AG08396 (cell line): ENCODE measurements around the gene MIA2.
"Not testable (repeated sequence)": the region's sequence is repeated elsewhere in the genome, so short reads cannot be mapped to it uniquely, and the experiment has no call there.

ENCODE experiments used
- DNase-seq: peaks from one replicate; pipeline ENCODE4 v3.0.0; 2012; ENCODE audit warnings: low spot score, mixed read lengths

The MIA2 gene

GRCh38 chr14:39233680-39234326, at the start of gene MIA2:
TSS of gene MIA2 (plus strand) at chr14:39233915. CDS start at chr14:39234115, 200 bp downstream.
- no peak for DNase-seq

DNA sequence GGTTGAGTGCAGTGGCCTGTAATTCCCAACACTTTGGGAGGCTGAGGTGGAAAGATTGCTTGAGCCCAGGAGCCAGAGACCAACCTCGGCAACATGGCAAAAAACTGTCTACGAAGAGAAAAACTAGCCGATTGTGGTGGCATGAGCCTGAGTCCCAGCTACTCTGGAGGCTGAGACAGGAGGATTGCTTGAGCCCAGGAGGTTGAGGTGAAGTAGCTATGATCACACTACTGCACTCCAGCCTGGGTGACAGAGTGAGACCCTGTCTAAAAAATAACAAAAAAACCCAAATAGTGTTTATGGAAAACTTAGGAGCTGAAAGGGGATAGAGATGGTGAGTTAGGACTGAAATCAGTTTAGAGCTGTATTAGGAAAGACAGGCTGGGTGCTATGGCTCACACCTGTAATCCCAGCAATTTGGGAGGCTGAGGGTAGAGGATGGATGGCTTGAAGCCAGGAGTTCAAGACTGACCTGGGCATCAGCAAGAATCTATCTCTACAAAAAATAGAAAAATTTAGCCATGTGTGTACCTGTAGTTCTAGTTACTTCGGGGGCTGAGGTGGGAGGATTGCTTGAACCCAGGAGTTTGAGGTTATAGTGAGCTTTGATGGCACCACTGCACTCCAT, 49.0 kb upstream of the MIA2 start:
- no peak for DNase-seq

- DNase-seq: no peak
Observed at GRCh38 chr14:39185256-39186049, 48.3 kb upstream of the MIA2 start.

DNA sequence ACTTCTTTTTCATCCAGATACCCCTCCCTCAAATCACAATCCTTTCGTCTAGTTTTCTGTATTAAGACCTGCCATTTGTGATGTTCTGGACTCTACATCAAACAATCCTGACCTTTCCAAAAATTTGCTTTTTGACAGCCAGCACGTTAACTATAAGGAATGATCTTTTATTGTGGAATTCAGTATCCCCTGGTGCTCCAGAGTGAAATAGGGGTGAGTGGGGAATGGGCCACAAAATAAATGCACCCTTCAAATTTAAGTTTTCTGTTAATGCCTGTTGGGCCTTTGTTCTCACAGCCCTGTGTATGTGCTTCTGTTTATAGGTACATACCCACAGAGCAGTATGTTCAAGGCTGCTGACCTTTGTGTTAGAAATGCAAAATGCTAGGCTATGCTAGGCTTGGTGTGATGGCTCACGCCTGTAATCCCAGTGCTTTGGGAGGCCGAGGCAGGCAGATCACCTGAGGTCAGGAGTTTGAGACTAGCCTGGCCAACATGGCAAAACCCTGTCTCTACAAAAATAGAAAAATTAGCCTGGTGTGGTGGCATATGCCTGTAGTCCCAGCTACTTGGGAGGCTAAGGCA, 46.7 kb upstream of the MIA2 start:
- DNase-seq: no peak

DNA sequence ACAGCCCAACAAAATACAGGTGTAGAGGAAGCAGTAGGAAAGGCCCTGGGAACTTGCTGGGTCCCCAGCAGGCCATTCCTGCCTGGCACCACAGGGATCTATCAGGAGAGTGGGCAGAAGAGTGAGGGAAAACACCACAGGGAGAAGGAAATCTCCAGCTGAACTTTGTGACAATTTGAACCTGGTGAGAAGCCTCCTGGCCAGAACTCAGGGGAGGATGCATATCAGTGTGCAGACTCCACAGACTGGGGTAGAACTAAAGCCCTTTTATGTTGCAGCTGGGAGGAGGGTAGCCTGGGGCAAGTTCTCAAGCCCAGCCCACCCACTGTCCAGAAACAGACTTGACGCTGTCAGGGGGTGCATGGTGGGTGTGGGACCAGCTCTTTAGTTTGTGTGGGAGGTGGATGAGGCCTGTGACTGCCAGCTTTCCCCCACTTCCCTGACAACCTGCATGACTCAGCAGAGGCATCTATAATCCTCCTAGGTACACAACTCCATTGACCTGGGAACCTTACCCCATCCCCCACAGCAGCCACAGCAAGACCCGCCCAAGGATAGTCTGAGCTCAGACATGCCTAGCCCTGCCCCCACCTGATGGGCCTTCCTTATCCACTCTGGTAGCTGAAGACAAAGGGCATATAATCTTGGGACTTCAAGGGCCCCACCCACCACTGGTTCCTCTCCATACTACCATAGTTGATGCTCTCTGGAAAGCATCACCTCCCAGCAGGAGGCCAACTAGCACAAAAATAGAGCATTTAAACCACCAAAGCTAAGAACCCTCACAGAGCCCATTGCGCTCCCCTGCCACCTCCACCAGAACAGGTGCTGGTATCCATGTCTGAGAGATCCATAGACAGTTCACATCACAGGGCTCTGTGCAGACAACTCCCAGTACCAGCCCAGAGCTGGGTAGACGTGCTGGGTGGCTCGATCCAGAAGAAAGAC, 29.8 kb upstream of the MIA2 start:
- DNase-seq: no peak

- DNase-seq: not testable (repeated sequence)
Observed at GRCh38 chr14:39207430-39207829, 26.3 kb upstream of the MIA2 start.

GRCh38 chr14:39211109-39211741, 22.5 kb upstream of the MIA2 start:
- no peak for DNase-seq

DNA sequence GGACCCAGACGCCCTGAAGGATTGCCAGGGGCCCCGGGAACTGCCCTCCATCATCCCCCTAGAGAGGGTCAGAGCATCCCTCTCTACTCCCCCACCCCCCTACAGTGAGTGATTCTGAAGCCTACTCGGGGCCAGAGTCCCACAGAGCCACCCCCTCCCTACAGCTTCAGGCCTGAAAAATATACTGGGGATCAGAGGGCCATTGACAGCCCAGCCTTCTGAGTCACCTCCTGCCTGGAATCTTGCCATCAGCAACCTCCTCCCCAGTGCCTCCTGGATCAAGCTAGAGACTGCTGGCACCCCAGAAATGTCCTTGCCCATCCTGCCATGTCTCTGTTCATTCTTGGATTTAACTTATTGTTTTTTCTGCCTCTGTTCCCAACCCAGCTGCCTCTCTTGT, 21.7 kb upstream of the MIA2 start:
- no peak for DNase-seq

DNA sequence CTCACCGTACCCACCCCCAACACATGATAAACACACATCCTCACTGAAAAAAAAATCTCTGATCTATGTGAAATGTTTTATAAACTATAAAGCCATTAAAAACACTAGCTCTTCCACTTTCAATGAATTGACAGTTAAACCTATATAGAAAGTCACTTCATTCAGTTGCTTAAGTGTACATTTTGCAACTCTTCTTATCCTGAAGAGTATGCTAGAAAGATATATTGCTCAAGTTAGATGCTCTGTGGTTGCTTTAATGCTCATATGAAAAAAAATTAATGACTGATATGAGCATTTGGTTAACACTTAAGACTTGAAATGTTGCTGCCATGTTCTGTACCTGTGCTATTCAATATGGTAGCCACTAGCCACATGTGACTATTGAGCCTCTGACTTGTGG, 21.0 kb upstream of the MIA2 start:
- no peak for DNase-seq

GRCh38 chr14:39217214-39217879, 16.4 kb upstream of the MIA2 start:
- no peak for DNase-seq

- DNase-seq: no peak
Observed at GRCh38 chr14:39218171-39218769, 15.4 kb upstream of the MIA2 start.

DNA sequence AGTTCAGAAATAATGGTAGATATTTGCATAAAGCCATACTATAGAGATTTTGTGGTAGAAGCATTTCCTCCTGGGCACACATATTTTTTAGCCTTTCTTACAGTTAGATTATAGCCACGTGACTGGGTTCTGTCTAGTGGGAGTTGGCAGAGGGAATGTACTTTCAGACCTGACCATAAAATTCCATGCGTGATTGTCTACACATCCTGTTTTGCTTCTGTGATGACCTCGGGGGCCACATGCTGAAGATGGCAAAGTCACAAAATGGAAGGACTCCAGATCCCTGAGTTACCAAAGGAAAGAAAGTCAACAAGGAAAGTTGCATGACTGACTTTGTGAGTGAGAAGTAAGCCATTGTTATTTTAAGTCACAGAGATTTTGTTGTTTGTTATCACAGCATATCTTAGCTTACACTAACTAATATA, 14.6 kb upstream of the MIA2 start:
- DNase-seq: no peak

GRCh38 chr14:39220473-39220872, 13.2 kb upstream of the MIA2 start:
- not testable (repeated sequence) for DNase-seq

DNA sequence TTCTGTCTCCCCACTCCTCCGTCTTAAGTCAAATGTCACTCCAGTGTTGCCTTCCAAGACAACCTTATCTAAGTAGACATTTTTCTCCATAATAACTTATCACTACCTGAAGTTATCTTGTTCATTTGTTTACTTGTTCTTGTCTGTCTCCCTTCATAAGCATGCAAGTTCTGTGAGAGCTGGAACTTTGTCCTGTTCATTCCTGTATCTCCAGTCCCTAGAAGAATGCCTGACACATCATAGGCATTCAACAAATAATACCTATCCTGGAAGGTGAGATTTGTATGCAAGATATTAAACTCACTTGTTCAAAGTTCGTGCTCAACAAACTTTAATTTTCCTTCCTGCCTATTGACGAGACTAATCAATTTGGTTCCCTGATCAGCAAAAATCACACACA, 5.7 kb upstream of the MIA2 start:
- DNase-seq: no peak

GRCh38 chr14:39228509-39229221, 5.0 kb upstream of the MIA2 start:
- no peak for DNase-seq

DNA sequence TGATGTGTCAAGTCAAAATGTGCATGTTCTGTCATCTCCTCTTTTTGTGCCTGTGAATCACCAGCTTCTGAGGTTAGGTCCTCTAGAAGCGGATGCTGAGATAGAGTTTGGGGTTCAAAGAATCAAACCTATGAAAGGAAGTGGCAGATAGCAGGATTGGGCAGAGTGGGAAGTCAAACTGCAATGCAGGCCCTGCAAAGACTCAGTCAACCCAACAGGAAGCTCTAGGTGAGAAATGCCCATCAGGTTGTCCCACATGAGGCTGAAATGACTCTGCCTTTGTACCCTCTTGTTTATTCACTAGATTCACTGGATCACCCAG, 4.5 kb upstream of the MIA2 start:
- no peak for DNase-seq

- DNase-seq: no peak
Observed at GRCh38 chr14:39229601-39230110, 4.1 kb upstream of the MIA2 start.

DNA sequence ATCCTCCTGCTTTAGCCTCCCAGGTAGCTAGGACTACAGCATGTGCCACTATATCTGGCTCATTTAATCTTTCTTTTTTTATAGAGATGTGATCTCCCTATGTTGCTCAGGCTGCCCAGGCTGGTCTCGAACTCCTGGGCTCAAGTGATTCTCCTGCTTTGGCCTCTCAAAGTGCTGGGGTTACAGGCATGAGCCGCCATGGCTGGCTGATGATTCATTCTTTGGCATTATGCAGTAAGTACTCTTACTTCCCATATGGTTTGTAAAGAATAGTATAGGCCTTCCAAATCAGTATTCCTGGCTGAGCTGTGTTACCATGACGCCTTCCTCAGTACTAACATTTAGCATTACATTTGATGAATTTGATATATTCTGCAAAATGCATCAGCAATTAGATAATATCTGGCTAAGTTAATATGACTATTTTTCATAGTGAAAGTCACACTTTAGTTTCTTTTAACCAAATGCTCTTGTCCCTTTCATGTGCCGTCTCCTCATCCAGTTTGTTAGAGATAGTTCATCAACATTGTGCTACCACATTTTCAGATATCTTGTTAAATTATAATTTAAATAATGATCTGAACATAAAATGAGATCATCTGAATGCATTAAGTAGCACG, 3.2 kb upstream of the MIA2 start:
- no peak for DNase-seq
